Neutrophil (primary cell): ENCODE measurements around the gene PGBD1.

Experiments
- H3K27ac ChIP-seq: fragments of 200-600 bp; sonication (generic); 2 replicates; pipeline ENCODE4 v1.5.1; 2016; ENCODE audit warnings: mild to moderate bottlenecking, moderate library complexity
- H3K27me3 ChIP-seq: fragments of 200-600 bp; sonication (generic); 2 replicates; pipeline ENCODE4 v1.6.0; 2016; ENCODE audit warnings: mild to moderate bottlenecking
- H3K36me3 ChIP-seq: fragments of 200-600 bp; sonication (generic); 2 replicates; pipeline ENCODE4 v1.5.1; 2017
- H3K4me1 ChIP-seq, 2 experiments: fragments of 200-600 bp in 1 of 2; sonication (generic) in 1 of 2; 1 replicate in 1 of 2; 2 replicates in 1 of 2; pipeline versions ENCODE4 v1.5.1 to v1.6.1; 2013 to 2016; ENCODE audit warnings: low read depth in 1 of 2, low read length in 1 of 2, mild to moderate bottlenecking in 1 of 2, moderate library complexity in 1 of 2; ENCODE audit not compliant: control insufficient read depth in 1 of 2, insufficient read depth in 1 of 2
- H3K4me3 ChIP-seq, 2 experiments: fragments of 200-600 bp in 1 of 2; sonication (generic) in 1 of 2; 1 replicate in 1 of 2; 2 replicates in 1 of 2; pipeline ENCODE4 v1.5.1; 2013 to 2016; ENCODE audit warnings: low read depth in 1 of 2, low read length in 1 of 2, mild to moderate bottlenecking in 1 of 2, moderate library complexity in 1 of 2
- H3K9me3 ChIP-seq: fragments of 200-600 bp; sonication (generic); 2 replicates; pipeline ENCODE4 v1.5.1; 2016
- CTCF ChIP-seq: fragments of 200-600 bp; sonication (generic); IDR thresholded peaks from 2 replicates; pipeline ENCODE4 v1.5.1; 2016; ENCODE audit warnings: antibody characterized with exemption

Gene PGBD1

GRCh38 chr6:28336284-28337120 lies 55.1 kb downstream of the PGBD1 start:
- no peaks in the 10 kb centered on the region for H3K27me3 ChIP-seq
- peaks cover 4% of the 10 kb centered on the region for H3K9me3 ChIP-seq
- peak overlapping the region; percentile 71 to 76 for H3K4me3 ChIP-seq
- no peak for TF ChIP-seq CTCF
- peaks cover 12 to 18% of the 10 kb centered on the region in 2 experiments for H3K4me1 ChIP-seq
- no peaks in the 10 kb centered on the region for H3K36me3 ChIP-seq
- peak overlapping the region; percentile 82 for H3K27ac ChIP-seq

- no peak for TF ChIP-seq CTCF
- Histone ChIP-seq H3K27ac (no peak overlapping the region), H3K9me3 (peaks cover 4% of the 10 kb centered on the region), H3K4me3 (no peak overlapping the region), H3K27me3 (no peaks in the 10 kb centered on the region), H3K4me1 (peaks cover 12 to 18% of the 10 kb centered on the region in 2 experiments), H3K36me3 (no peaks in the 10 kb centered on the region)
Observed at GRCh38 chr6:28337121-28337520, 55.7 kb downstream of the PGBD1 start.

GRCh38 chr6:28340310-28341095 lies 59.1 kb downstream of the PGBD1 start:
- Histone ChIP-seq H3K27ac (no peak overlapping the region), H3K27me3 (peaks cover 4% of the 10 kb centered on the region), H3K4me1 (peaks cover 9 to 14% of the 10 kb centered on the region in 2 experiments), H3K36me3 (no peaks in the 10 kb centered on the region), H3K9me3 (peaks cover 4% of the 10 kb centered on the region), H3K4me3 (no peak overlapping the region)
- TF ChIP-seq CTCF: no peak

GRCh38 chr6:28343898-28344677 lies 62.7 kb downstream of the PGBD1 start:
- Histone ChIP-seq H3K4me3 (no peak overlapping the region), H3K36me3 (no peaks in the 10 kb centered on the region), H3K4me1 (no peaks in the 10 kb centered on the region), H3K27me3 (peaks cover 28% of the 10 kb centered on the region), H3K27ac (no peak overlapping the region), H3K9me3 (peaks cover 4% of the 10 kb centered on the region)
- TF ChIP-seq CTCF: no peak

GRCh38 chr6:28345201-28345600 lies 63.8 kb downstream of the PGBD1 start:
- no peak for TF ChIP-seq CTCF

More at GRCh38 chr6:28345201-28345600, 63.8 kb downstream of the PGBD1 start:
- no peak overlapping the region for H3K27ac ChIP-seq
- no peaks in the 10 kb centered on the region for H3K36me3 ChIP-seq
- peaks cover 3% of the 10 kb centered on the region for H3K9me3 ChIP-seq
- H3K4me3 ChIP-seq: no peak overlapping the region
- H3K27me3 ChIP-seq: peaks cover 28% of the 10 kb centered on the region
- H3K4me1 ChIP-seq: peaks cover 7% of the 10 kb centered on the region in 2 experiments
